Activated T-helper 17 cell treated with anti-CD3 and anti-CD28 coated beads, Interleukin-2, amount 50 U/mL, for 72 hours (primary cell): Measurements from ENCODE around the gene ITK. TPM values are rescaled to one million over a fixed set of nuclear protein-coding genes. Genes with fewer than 3 reads are reported as not detected.

Experiments used
- ATAC-seq: fragments of 150-1000 bp; cut with Tn5 transposase; replicated peaks from 2 replicates; pipeline ENCODE4 v1.10.0; 2021; ENCODE audit warnings: mild to moderate bottlenecking, moderate library complexity
- H3K27ac Mint-ChIP-seq: one replicate; pipeline ENCODE4 v1.8.0; 2022; ENCODE audit warnings: mixed read lengths
- H3K27me3 Mint-ChIP-seq: one replicate; pipeline ENCODE4 v1.8.0; 2022; ENCODE audit warnings: mixed read lengths
- H3K36me3 Mint-ChIP-seq: one replicate; pipeline ENCODE4 v1.8.0; 2022; ENCODE audit warnings: low read depth, mild to moderate bottlenecking, mixed read lengths
- H3K4me1 Mint-ChIP-seq: one replicate; pipeline ENCODE4 v1.8.0; 2022; ENCODE audit warnings: mixed read lengths
- H3K4me3 Mint-ChIP-seq: one replicate; pipeline ENCODE4 v1.8.0; 2022; ENCODE audit warnings: mild to moderate bottlenecking, mixed read lengths
- H3K9me3 Mint-ChIP-seq: one replicate; pipeline ENCODE4 v1.8.0; 2022; ENCODE audit warnings: mixed read lengths
- total RNA-seq, 2 donors: library from RNA; stranded (reverse); gene quantifications; one replicate each; pipeline ENCODE4 v1.2.3, GENCODE V29; 2022

Gene ITK
- total RNA-seq, 2 donors from 2014 or later: 144 to 277 TPM

DNA sequence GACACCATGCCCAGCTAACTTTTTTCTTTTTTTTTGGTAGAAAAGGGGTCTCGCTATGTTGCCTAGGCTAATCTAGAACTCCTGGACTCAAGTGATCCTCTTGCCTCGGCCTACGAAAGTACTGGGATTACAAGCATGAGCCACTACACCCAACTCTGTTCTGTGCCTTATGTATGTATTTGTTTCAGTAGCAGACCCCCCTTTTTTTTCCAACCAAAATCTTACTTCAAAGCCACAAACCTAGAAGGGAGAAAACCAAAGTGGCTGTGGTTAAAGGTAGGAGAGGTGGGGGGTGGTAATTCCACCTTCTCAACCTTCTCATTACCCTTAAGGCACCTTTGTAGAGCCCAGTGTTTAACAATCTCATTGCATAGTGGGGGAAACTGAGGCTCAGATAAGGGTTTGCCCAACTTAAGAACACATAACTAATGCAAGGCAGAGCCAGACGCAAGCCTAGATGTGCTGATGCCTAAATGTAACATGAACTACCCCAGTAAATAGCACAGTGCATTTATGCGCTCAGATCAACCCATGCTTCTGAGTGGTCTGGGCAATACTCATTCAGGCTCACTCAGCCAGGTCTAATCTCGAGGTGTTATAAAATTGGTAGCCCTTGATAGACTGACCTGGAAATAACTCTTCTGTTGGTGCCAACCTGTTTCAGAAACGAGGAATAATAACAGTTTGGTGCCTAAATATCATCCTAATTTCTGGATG is 33.0 kb downstream of the ITK start:
- peak overlapping the region; percentile 74 for H3K4me3 Mint-ChIP-seq
- H3K4me1 Mint-ChIP-seq: peaks cover 70% of the 10 kb centered on the region
- peak; percentile 5 for ATAC-seq

DNA sequence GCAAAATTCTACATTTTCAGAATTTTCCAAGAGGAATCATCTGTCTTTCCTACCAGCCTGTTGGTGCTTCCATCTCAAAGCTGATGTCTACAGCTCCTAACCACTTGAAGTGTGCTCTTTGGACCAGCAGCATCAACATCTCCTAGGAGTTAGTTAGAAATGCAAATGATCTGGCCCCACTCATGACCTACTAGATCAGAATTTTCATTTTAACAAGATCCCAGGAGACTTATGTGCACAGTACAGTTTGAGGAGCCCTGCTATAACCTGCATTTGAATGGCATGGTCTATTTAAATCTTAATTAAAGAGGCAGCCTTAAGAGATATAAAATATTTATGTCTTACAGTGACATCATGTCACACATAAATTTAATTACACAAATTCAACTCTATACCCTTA is 33.8 kb downstream of the ITK start:
- H3K27me3 Mint-ChIP-seq: no peaks in the 10 kb centered on the region
- peaks cover 100% of the 10 kb centered on the region for H3K36me3 Mint-ChIP-seq
- peaks cover 74% of the 10 kb centered on the region for H3K4me1 Mint-ChIP-seq
- no peak for ATAC-seq
- H3K9me3 Mint-ChIP-seq: no peaks in the 10 kb centered on the region
- peak overlapping the region; percentile 74 for H3K4me3 Mint-ChIP-seq
- peak overlapping the region; percentile 94 for H3K27ac Mint-ChIP-seq

More for the DNA sequence above, 33.0 kb downstream of the ITK start:
- H3K9me3 Mint-ChIP-seq: no peaks in the 10 kb centered on the region
- no peaks in the 10 kb centered on the region for H3K27me3 Mint-ChIP-seq
- peak overlapping the region; percentile 14 for H3K27ac Mint-ChIP-seq
- peaks cover 100% of the 10 kb centered on the region for H3K36me3 Mint-ChIP-seq

DNA sequence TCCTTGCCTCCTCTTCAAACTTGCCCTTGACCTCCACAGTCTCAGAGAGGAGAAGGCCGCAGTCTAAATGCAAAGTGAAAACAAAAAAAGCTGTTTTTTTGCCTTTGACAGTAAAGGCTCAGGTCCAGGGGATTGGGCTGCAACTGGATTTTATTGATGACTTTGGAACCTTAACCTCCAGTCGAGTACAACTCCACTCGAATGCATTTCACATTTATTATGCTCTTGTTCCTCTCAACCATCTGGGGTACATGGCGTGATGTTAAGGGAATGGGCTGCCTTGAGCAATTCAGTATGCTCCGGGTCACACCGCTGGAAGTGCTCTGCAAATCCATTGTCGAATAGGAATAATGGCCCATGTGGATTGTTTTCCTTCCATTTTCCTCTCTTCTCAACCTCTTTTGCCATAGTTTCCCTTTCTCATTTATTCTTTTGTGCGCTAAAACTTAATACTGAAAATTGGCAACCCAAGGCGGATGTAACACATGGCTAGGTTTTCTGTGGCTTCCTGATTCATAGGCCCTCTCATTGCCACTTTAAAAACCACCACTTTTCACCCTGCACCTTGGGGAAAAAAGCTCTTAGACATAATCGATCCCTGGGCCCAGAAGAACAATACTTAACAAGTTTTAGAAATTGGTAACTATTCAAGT is 34.3 kb downstream of the ITK start:
- Mint-ChIP-seq H3K27me3 (no peaks in the 10 kb centered on the region), H3K27ac (peak overlapping the region; percentile 94), H3K36me3 (peaks cover 100% of the 10 kb centered on the region), H3K9me3 (no peaks in the 10 kb centered on the region), H3K4me1 (peaks cover 80% of the 10 kb centered on the region), H3K4me3 (peak overlapping the region; percentile 74)
- ATAC-seq: peak; percentile 23

DNA sequence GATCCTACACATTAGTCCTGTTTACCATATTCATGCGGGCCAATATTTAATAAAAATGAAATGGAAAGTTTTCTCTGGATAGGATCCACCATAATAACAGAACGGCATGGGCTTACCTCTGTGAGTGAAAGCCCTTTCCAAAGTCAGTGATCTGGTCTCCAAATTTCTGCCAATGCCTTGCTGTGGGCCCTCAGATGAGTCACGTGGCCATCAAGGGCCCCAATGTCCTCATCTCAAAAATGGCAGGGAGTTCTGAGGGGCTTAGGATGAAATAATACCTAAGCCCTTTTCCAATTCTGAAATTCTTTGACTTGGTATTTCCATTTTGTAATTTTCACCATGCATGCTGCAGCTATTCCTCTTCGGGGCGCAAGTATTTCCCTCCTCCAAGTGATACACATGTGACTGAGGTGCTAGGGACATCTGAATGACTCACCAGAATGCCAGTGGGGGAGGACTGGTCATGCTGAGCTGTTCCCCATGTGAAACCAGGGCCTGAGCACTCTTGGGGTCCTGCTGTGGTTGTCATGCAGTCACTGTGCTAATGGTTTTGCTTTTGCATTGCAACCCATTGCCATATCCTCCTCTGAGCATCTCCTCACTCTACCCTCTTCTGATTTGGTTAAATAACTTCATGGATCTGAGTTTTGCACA is 35.0 kb downstream of the ITK start:
- Mint-ChIP-seq H3K4me3 (peak overlapping the region; percentile 74), H3K9me3 (no peaks in the 10 kb centered on the region), H3K27ac (peak overlapping the region; percentile 94), H3K27me3 (no peaks in the 10 kb centered on the region), H3K36me3 (peaks cover 100% of the 10 kb centered on the region), H3K4me1 (peaks cover 83% of the 10 kb centered on the region)
- ATAC-seq: no peak

DNA sequence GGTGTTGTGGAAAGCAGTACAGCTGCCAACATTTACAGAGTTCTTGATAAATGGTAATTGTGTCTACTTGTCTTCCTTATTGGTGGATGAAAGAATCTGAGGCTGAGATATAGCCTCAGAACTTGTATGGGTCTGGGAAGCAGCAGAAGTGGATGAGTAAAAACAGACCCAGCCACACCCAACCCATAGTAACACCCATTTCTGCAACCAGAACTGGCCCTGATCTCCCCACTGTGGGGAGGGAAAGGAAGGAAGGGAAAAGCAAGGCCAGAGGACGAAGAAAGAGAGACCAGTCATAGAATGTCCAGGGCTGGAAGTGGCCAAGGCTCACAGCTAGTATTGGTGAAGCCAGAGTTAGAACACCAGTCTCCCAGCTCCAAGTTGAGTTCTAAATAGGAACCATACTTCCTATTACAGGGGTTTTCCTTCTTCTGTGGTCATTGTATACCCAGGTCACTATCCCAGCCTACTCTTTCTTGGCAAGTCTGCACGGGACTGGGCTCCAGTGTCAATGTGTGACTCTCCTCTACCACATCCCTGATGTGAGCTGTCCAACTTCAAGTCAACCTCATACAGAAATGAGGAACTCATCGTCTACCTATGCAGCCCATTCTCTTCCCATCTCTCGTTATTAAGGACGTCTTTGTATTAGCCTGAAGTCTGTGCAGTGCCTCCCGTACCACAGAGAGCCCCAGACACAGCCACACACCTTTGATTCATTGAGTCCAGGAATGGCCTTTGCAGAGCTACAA is 35.9 kb downstream of the ITK start:
- ATAC-seq: peak; percentile 31
- Mint-ChIP-seq H3K27me3 (no peaks in the 10 kb centered on the region), H3K27ac (peak overlapping the region; percentile 94), H3K9me3 (no peaks in the 10 kb centered on the region), H3K4me3 (peak overlapping the region; percentile 74), H3K36me3 (peaks cover 100% of the 10 kb centered on the region), H3K4me1 (peaks cover 80% of the 10 kb centered on the region)

DNA sequence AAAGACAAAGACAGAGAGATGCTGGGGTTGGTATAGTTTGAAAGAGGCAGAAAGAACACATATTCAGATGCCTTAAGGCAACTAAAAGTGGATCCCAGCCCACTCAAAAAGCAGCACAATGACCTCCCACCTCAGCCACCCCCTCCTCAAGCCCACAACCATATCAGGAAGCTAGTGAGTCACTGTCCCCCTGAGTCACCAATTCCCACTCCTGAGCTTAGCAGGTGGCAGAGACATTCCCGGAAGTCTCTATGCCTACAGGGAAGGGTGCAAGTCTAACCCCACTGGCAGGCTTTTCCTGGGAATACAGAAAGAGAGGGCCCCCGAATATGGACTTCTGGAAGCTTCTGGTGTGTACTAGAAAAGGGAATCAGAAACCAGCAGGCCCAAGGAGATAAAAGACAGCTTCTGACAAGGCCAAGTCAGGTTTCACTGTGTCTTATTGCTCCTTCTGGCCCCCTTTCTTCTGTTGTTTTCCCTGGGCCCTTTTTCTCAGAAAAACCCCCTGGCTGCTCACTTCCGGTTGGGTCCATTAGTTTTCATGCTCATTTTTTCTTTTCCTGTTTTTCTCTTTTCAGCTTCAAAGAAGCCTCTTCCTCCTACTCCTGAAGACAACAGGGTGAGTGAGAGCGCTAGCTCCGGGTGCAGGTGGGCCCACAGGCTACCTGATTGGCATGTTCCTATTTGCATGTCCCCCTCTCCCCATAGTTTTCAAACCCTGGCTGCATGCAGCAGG is 36.8 kb downstream of the ITK start:
- peak; percentile 7 for ATAC-seq
- H3K4me1 Mint-ChIP-seq: peaks cover 80% of the 10 kb centered on the region

DNA sequence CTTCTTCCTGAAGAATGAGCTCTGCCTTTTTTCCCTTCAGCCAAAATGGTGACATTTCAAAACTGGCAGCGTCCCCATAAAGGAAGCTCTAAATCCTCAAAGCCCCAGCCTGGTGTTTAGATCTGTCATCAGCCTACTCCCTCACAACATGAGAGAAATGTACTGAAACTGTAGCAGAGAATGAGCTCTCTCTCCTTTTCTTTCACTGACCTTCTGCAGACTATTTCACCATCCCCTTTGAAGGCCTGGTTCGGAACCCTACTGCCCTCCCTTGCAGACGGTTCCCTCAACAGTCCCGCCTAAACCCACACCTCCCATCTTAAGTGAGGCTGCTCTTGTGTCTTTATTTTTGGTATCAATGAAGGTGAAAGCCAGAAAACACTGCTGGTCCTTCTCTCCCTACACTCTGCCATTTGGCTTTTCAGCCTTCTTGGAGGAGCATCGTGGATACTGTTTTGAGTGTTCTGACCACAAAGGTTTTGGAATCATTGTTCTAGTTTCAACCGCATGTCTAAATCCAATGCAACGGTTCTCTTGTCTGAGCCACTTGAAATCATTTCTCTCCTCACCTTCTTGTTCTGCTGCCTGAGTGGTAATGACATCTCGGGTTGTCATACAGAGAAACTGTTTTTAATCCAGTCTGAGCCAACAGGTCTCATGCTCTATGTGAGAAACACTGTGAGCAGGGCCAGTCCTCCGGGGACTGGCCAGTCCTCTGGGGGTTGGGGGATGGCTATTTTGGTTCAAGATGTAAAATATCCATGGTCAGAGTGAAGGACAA is 39.0 kb downstream of the ITK start:
- H3K4me3 Mint-ChIP-seq: peak overlapping the region; percentile 74
- peak overlapping the region; percentile 94 for H3K27ac Mint-ChIP-seq
- ATAC-seq: peak; percentile 66
- no peaks in the 10 kb centered on the region for H3K9me3 Mint-ChIP-seq
- peaks cover 74% of the 10 kb centered on the region for H3K4me1 Mint-ChIP-seq
- peaks cover 100% of the 10 kb centered on the region for H3K36me3 Mint-ChIP-seq
- H3K27me3 Mint-ChIP-seq: no peaks in the 10 kb centered on the region

More for the DNA sequence above, 36.8 kb downstream of the ITK start:
- peak overlapping the region; percentile 94 for H3K27ac Mint-ChIP-seq
- H3K9me3 Mint-ChIP-seq: no peaks in the 10 kb centered on the region
- H3K4me3 Mint-ChIP-seq: peak overlapping the region; percentile 74
- H3K27me3 Mint-ChIP-seq: no peaks in the 10 kb centered on the region
- peaks cover 100% of the 10 kb centered on the region for H3K36me3 Mint-ChIP-seq

DNA sequence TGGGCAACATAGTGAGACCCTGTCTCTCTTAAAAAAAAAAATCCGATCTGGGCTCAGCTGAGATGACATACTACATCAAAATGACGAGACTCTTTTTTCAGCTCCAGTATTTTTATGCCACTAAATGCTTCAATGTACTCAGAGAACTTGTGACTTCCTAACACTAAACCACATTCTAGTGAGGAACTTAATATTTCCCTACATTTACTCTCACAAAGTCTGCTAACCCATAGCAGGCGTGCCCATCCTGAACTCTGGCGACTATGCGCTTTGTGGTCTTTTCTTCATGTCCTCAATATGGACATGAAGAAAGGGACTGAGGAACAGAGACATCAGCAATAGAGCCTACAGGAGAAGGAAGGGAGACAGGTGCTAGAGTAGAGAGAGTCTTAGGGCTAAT is 41.3 kb downstream of the ITK start:
- Mint-ChIP-seq H3K36me3 (peaks cover 100% of the 10 kb centered on the region), H3K4me1 (peaks cover 61% of the 10 kb centered on the region), H3K4me3 (peak overlapping the region; percentile 87), H3K27ac (peak overlapping the region; percentile 98), H3K27me3 (no peaks in the 10 kb centered on the region), H3K9me3 (no peaks in the 10 kb centered on the region)
- no peak for ATAC-seq

DNA sequence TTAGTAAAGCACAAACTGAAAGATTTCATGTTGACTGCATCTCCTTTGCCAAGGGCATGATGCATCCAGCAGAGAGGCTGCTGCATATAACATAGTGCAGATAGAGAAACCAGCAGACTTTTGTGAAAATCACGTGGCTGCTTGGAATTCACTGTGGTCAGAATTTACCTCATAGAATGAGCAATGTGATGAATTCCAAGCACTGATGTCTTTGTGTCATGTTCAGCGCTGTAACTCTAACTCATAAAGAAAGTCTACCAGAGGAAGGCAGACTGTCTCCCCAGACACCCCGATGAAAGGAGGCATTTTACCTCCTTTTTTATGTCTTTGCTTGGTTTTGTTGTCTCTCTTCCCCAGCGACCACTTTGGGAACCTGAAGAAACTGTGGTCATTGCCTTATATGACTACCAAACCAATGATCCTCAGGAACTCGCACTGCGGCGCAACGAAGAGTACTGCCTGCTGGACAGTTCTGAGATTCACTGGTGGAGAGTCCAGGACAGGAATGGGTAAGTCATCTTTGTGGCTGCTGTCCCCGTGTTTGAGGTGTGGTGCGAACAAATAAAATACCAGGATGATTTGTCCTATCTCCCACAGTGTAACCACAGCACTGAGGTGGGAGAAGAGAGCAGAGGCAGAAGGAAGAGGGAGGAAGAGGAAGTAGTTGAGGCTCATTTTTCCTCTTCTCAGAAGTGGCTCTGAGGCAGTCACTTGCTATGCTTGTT is 42.0 kb downstream of the ITK start:
- ATAC-seq: peak; percentile 69
- Mint-ChIP-seq H3K27me3 (no peaks in the 10 kb centered on the region), H3K4me1 (peaks cover 55% of the 10 kb centered on the region), H3K27ac (peak overlapping the region; percentile 98), H3K9me3 (no peaks in the 10 kb centered on the region), H3K36me3 (peaks cover 100% of the 10 kb centered on the region), H3K4me3 (peak overlapping the region; percentile 87)

DNA sequence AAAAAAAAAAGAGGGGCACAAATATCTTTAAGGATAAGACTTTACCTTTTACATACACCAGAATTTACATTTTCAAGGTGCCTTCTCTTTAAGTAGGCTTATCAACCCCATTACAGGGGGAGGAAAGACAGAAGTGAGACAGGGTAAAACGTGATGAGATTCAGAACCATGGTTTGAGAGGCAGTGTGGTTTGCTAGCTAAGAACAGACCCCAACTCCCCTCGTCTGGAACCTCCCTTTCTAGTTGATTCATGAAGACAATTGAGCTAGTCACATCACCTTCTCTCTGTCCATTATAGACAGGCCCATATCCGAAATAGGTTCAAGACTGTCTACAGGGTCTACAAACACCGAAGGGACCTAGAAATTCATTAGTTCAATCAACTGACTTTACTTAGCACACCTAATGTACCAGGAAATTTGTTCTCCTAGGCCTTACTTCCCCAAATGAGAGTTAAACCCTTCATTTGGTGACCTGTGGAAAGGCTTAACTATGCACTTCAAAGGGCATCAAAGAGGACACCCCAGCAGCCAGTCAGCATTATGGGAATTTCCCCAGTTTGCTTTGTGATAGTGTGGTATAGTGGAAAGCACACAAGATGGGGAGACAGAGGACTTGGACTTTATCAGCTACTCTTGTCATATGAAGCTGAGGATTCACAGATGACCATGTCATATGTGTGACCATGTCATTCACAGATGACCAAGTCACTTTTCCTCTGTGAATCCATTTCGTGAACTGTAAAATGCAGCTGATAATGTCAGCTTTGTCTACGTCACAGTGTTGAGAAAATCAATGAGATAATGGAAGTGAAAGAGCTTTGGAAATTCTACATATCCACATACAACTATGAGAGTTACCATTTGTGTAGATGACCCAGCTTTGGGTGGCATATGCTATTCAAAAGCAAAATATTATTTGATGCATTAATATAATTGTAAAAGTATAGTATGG is 45.1 kb downstream of the ITK start:
- peaks cover 100% of the 10 kb centered on the region for H3K36me3 Mint-ChIP-seq
- peak overlapping the region; percentile 87 for H3K4me3 Mint-ChIP-seq
- H3K4me1 Mint-ChIP-seq: peaks cover 37% of the 10 kb centered on the region
- no peaks in the 10 kb centered on the region for H3K9me3 Mint-ChIP-seq
- peak overlapping the region; percentile 86 for H3K27ac Mint-ChIP-seq
- no peaks in the 10 kb centered on the region for H3K27me3 Mint-ChIP-seq
- ATAC-seq: peak; percentile 43

DNA sequence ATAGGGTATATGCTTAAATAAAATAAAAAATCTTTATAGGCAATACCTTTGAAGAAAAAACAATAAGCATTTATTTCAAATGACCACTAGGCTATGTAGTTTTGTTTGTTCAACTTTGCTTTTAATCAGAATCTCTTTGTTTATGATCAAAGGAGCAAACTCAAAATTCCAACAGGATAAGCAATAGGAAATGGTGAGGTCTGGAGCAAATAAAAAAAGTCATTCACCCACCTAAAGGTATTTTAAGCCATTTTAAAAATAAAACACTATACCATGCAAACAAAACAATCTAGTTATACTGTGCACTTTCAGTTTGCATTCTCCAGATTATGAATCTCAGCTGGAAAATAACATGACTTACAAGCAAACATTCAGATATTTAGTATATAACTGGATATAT is 50.0 kb downstream of the ITK start:
- ATAC-seq: no peak
- Mint-ChIP-seq H3K4me3 (peak overlapping the region; percentile 25), H3K36me3 (peaks cover 100% of the 10 kb centered on the region), H3K27me3 (no peaks in the 10 kb centered on the region), H3K27ac (peak overlapping the region; percentile 87), H3K9me3 (no peaks in the 10 kb centered on the region), H3K4me1 (peaks cover 32% of the 10 kb centered on the region)

DNA sequence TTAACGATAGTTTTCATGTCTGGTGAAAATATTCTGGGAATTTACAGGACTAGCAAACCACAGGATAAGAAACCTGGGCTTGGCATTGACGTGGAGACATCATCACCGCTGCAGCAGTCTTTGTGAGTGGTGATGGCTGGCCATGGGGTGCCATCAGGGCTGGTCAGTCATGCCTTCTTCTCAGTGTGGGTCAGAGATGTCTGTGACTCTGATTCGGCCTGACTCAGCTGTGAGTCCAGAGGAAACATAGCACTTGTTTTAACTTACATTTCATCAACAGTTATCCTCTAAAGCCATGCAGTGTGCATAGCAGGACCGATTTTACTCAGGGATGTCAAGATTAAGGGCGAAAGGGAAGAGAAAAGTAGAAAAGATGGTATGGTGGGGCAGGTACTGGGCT is 52.1 kb downstream of the ITK start:
- H3K27me3 Mint-ChIP-seq: no peaks in the 10 kb centered on the region
- H3K27ac Mint-ChIP-seq: peak overlapping the region; percentile 46
- peak; percentile 59 for ATAC-seq
- H3K9me3 Mint-ChIP-seq: no peaks in the 10 kb centered on the region
- peaks cover 28% of the 10 kb centered on the region for H3K4me1 Mint-ChIP-seq
- H3K4me3 Mint-ChIP-seq: peak overlapping the region; percentile 6
- H3K36me3 Mint-ChIP-seq: peaks cover 100% of the 10 kb centered on the region
